Suprapubic skin (tissue), 4 donors: ENCODE measurements around the gene ALG6. TPM values are rescaled to one million over a fixed set of nuclear protein-coding genes. Genes with fewer than 3 reads are reported as not detected.
A peak's percentile ranks its signal among the peaks of the same experiment; 100 is the strongest.

ENCODE experiments used
- DNase-seq, 2 donors: peaks; one replicate each; pipeline ENCODE4 v3.0.0-alpha.2; 2019; ENCODE audit warnings: low spot score in 2 of 2
- H3K27ac ChIP-seq: fragments of 200-600 bp; sonication (generic); one replicate; pipeline ENCODE4 v1.5.1; 2019
- H3K27me3 ChIP-seq: fragments of 200-600 bp; sonication (generic); one replicate; pipeline ENCODE4 v1.5.1; 2019
- H3K36me3 ChIP-seq: fragments of 200-600 bp; sonication (generic); one replicate; pipeline ENCODE4 v1.5.1; 2019
- H3K4me1 ChIP-seq: fragments of 200-600 bp; sonication (generic); one replicate; pipeline ENCODE4 v1.5.1; 2019
- H3K4me3 ChIP-seq: fragments of 200-600 bp; sonication (generic); one replicate; pipeline ENCODE4 v1.5.1; 2019; ENCODE audit warnings: mild to moderate bottlenecking
- H3K9me3 ChIP-seq: fragments of 200-600 bp; sonication (generic); one replicate; pipeline ENCODE4 v1.5.1; 2019
- CTCF ChIP-seq, 2 donors: fragments of 200-600 bp in 1 of 2; fragments of 450-650 bp in 1 of 2; sonication (generic) in 1 of 2; IDR thresholded peaks; one replicate each; pipeline ENCODE4 v1.5.1; 2016 to 2019; ENCODE audit warnings: antibody characterized with exemption in 2 of 2, mild to moderate bottlenecking in 1 of 2, moderate library complexity in 1 of 2
- EP300 ChIP-seq: sonication (generic); formaldehyde crosslinking; IDR thresholded peaks from one replicate; pipeline ENCODE4 v1.6.1; 2017; ENCODE audit warnings: antibody characterized with exemption
- POLR2A ChIP-seq, 2 donors: fragments of 450-650 bp; IDR thresholded peaks; one replicate each; pipeline ENCODE4 v1.6.1; 2017; ENCODE audit warnings: antibody characterized with exemption in 2 of 2, mild to moderate bottlenecking in 2 of 2, moderate library complexity in 2 of 2
- POLR2AphosphoS5 ChIP-seq, 3 donors: sonication (generic); formaldehyde crosslinking; IDR thresholded peaks; one replicate each; pipeline ENCODE4 v1.6.1; 2017; ENCODE audit warnings: antibody characterized with exemption in 3 of 3
- WGBS: methylation state at CpG from one replicate; pipeline ENCODE4 v1.1.5; 2018; 5-methylcytosine and 5-hydroxymethylcytosine counted together
- total RNA-seq, 4 donors: library from RNA; depleted of rRNA; stranded (reverse); fragments of >200 nt; gene quantifications; one replicate each; pipeline ENCODE4 v1.1.0, GENCODE V29; 2016

The ALG6 gene
- total RNA-seq, 4 donors from 2014 or later = 10.0 to 45.0 (median 17.6) TPM

- WGBS = 16% methylated on average over 38 of the region's 39 CpGs
- Histone ChIP-seq H3K4me1 (peaks cover 64% of the 10 kb centered on the region), H3K36me3 (no peaks in the 10 kb centered on the region), H3K9me3 (no peaks in the 10 kb centered on the region), H3K27me3 (peaks cover 100% of the 10 kb centered on the region), H3K27ac (no peak overlapping the region), H3K4me3 (no peak overlapping the region)
- TF ChIP-seq EP300 (no peak), CTCF (IDR thresholded peaks at IDR 0.05) (no peak), POLR2A (IDR thresholded peaks at IDR 0.05) (no peak), POLR2AphosphoS5 (IDR thresholded peaks at IDR 0.05) (no peak)
- no peak for DNase-seq
These were observed 46.2 kb upstream of the ALG6 start for GRCh38 chr1:63321066-63321784.

GRCh38 chr1:63321785-63322113 lies 45.7 kb upstream of the ALG6 start:
- peaks cover 62% of the 10 kb centered on the region for H3K4me1 ChIP-seq

GRCh38 chr1:63322114-63322943 lies 45.1 kb upstream of the ALG6 start, which contains the start of gene FOXD3:
TSS of gene FOXD3 (plus strand) at chr1:63322567. CDS start at chr1:63323059, 492 bp downstream.
- 2% methylated on average over 13 of the region's 85 CpGs for WGBS
- Histone ChIP-seq H3K4me1 (peaks cover 59% of the 10 kb centered on the region), H3K9me3 (no peaks in the 10 kb centered on the region), H3K27me3 (peaks cover 100% of the 10 kb centered on the region), H3K4me3 (peak within 1 kb of the TSS; percentile 65), H3K36me3 (no peaks in the 10 kb centered on the region), H3K27ac (peak within 1 kb of the TSS; percentile 55)
- peak in 1 of 2 donors; percentile 71 for DNase-seq
- TF ChIP-seq CTCF (IDR thresholded peaks at IDR 0.05) = no peak
- TF ChIP-seq POLR2A (IDR thresholded peaks at IDR 0.05) = no peak
- TF ChIP-seq EP300 = no peak
- no peak for TF ChIP-seq POLR2AphosphoS5 (IDR thresholded peaks at IDR 0.05)

More at GRCh38 chr1:63321785-63322113, 45.7 kb upstream of the ALG6 start:
- H3K9me3 ChIP-seq = no peaks in the 10 kb centered on the region
- DNase-seq = no peak
- H3K36me3 ChIP-seq = no peaks in the 10 kb centered on the region
- TF ChIP-seq CTCF (IDR thresholded peaks at IDR 0.05) (no peak), POLR2A (IDR thresholded peaks at IDR 0.05) (no peak), POLR2AphosphoS5 (IDR thresholded peaks at IDR 0.05) (no peak), EP300 (no peak)
- peak overlapping the region; percentile 65 for H3K4me3 ChIP-seq
- WGBS = 10% methylated on average over 12 of the region's 12 CpGs
- peaks cover 100% of the 10 kb centered on the region for H3K27me3 ChIP-seq
- no peak overlapping the region for H3K27ac ChIP-seq

GRCh38 chr1:63322944-63323864 lies 44.2 kb upstream of the ALG6 start:
- TF ChIP-seq POLR2A (IDR thresholded peaks at IDR 0.05) (no peak), EP300 (no peak), CTCF (IDR thresholded peaks at IDR 0.05) (no peak), POLR2AphosphoS5 (IDR thresholded peaks at IDR 0.05) (no peak)
- H3K27ac ChIP-seq = peak overlapping the region; percentile 55
- peaks cover 53% of the 10 kb centered on the region for H3K4me1 ChIP-seq
- DNase-seq = peak in 1 of 2 donors; percentile 65
- no peaks in the 10 kb centered on the region for H3K36me3 ChIP-seq
- peaks cover 100% of the 10 kb centered on the region for H3K27me3 ChIP-seq
- no peaks in the 10 kb centered on the region for H3K9me3 ChIP-seq
- H3K4me3 ChIP-seq = peak overlapping the region; percentile 65
- WGBS = no CpG with 5 or more reads among the region's 104 CpGs
